Measurements from ENCODE around the gene RBMS3.

DNA sequence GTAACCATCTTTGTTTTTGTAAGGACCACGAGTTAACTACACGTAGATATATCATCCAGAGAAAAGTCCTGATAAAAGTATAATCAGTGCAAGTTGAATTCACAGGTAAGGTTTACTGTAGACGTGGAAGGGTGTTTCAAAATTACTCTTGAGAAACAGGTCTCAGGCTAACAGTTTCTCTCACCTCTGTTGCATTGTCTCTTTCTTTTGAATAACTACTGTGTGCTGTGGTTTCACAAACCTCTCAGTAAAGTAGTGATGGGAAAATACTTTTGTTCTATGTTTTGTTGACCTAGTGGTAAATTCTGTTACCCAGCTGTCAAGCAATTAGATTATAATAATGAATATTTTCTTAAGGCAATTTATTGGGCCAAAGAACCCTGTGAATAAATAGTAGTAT lies 75.2 kb downstream of the RBMS3 start:
- TF ChIP-seq CTCF (IDR thresholded peaks at IDR 0.05) (no peak), POLR2A (IDR thresholded peaks at IDR 0.05) (no peak), POLR2AphosphoS5 (IDR thresholded peaks at IDR 0.05) (no peak)
